ENCODE results near the gene HSPB8.

Gene HSPB8

DNA sequence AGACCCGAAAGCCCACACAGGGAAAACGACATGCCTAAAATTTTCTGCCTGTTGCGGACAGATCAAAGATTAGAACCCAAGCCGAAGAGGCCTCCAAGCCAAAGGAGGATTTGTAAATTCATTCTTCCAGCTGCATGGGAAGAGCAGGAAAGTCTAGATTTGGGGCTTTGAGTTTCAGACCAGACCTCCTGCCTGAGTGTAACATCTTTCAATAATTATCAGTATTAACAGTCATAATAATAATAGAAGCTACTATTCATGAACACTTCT is 1.7 kb upstream of the HSPB8 start:
- Mint-ChIP-seq H3K27ac (no peak overlapping the region), H3K9me3 (no peaks in the 10 kb centered on the region), H3K36me3 (ENCODE audit: insufficient read depth) (no peaks in the 10 kb centered on the region), H3K4me1 (ENCODE audit: low read depth in 2 of 2) (no peaks in the 10 kb centered on the region), H3K27me3 (peaks cover 16 to 33% of the 10 kb centered on the region in 2 donors), H3K4me3 (no peak overlapping the region)
- DNase-seq = no peak
- ATAC-seq (replicated peaks) = no peak

DNA sequence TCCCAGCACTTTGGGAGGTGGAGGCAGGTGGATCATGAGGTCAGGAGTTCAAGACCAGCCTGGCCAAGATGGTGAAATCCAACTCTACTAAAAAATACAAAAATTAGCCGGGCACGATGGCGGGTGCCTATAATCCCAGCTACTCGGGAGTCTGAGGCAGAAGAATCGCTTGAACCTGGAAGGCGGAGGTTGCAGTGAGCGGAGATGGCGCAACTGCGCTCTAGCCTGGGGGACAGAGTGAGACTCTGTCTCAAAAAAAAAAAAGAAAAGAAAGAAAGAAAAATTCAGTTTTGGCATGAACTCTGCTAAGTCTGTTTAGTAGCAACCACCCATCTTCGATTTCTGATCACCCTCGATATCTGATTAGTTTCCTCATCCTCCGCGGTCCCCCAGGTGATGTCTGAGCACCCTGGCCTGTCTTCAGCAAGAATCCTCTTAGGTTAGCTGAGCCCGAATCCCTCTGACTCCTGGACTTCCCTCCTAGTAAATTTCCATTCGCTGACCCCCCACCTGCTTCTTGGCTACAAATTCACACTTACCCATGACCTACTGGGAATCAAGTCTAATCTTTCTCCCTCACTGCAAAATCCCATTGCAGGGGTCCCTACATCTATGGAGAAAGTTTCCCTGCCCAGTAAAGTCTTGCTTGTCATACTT is 879 bp upstream of the HSPB8 start:
- Mint-ChIP-seq H3K27ac (no peak overlapping the region), H3K9me3 (no peaks in the 10 kb centered on the region)

DNA sequence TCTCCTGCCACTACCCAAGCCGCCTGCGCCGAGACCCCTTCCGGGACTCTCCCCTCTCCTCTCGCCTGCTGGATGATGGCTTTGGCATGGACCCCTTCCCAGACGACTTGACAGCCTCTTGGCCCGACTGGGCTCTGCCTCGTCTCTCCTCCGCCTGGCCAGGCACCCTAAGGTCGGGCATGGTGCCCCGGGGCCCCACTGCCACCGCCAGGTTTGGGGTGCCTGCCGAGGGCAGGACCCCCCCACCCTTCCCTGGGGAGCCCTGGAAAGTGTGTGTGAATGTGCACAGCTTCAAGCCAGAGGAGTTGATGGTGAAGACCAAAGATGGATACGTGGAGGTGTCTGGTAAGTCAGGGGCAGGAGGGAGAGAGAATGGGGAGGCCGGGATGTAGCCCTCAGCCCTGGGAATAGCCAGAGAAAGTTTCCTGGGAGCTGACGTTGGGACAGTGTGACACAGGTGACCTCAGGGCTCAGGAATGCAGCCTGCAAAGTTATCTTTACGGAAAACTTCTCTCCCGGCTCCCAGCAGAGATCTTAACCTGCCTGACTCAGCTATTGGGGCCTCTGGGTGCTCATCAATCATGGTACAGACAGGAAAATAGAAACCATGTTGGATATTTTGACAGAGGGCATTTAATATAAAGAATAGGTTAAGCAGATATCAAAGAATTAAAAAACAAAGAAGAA is 747 bp downstream of the HSPB8 start:
- Mint-ChIP-seq H3K27me3 (peaks cover 16 to 33% of the 10 kb centered on the region in 2 donors), H3K4me1 (ENCODE audit: low read depth in 2 of 2) (no peaks in the 10 kb centered on the region), H3K27ac (no peak overlapping the region), H3K9me3 (no peaks in the 10 kb centered on the region), H3K36me3 (ENCODE audit: insufficient read depth) (no peaks in the 10 kb centered on the region), H3K4me3 (no peak overlapping the region)
- no peak for ATAC-seq (replicated peaks)
- no peak for DNase-seq

More for the DNA sequence above, 879 bp upstream of the HSPB8 start:
- ATAC-seq (replicated peaks) (no peak), DNase-seq (no peak)
- H3K4me1 Mint-ChIP-seq (ENCODE audit: low read depth in 2 of 2) = no peaks in the 10 kb centered on the region
- H3K36me3 Mint-ChIP-seq (ENCODE audit: insufficient read depth) = no peaks in the 10 kb centered on the region
- H3K4me3 Mint-ChIP-seq = no peak overlapping the region
- peaks cover 16 to 33% of the 10 kb centered on the region in 2 donors for H3K27me3 Mint-ChIP-seq

DNA sequence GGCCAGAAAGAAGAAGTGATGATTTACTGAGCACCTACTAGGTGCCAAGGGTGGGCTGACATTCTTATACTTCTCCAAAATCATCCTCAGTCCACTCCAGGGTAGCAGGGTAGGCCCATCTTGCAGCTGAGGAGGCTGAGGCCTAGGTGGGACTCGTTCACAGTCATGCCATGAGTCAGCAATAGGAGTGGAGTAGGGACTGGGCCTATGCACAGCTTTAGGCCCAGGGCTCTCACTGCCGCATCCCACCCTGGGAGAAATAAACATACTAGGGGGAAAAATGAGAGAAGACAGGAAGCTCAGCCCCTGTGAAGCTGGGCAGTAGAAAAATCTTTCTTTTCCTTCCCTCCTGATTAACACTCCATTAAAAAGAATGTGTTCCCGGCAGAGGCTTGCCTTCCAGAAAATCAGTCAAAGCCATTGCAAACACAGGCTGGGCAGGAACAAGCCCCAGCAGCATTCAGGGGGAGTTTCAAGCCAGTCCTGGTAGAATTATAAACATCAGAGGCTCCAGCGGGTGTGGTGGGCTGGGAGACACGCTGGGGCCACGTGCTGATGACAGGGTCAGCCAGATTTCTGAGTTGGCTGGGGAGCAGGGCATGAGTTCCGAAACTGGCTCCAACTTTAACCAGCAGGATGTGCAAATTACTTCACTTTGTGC is 1.8 kb downstream of the HSPB8 start:
- no peaks in the 10 kb centered on the region for H3K36me3 Mint-ChIP-seq (ENCODE audit: insufficient read depth)
- DNase-seq = no peak
- H3K27me3 Mint-ChIP-seq = peaks cover 16 to 33% of the 10 kb centered on the region in 2 donors
- H3K9me3 Mint-ChIP-seq = no peaks in the 10 kb centered on the region
- no peak overlapping the region for H3K4me3 Mint-ChIP-seq
- no peak for ATAC-seq (replicated peaks)
- H3K4me1 Mint-ChIP-seq (ENCODE audit: low read depth in 2 of 2) = no peaks in the 10 kb centered on the region
- H3K27ac Mint-ChIP-seq = no peak overlapping the region

DNA sequence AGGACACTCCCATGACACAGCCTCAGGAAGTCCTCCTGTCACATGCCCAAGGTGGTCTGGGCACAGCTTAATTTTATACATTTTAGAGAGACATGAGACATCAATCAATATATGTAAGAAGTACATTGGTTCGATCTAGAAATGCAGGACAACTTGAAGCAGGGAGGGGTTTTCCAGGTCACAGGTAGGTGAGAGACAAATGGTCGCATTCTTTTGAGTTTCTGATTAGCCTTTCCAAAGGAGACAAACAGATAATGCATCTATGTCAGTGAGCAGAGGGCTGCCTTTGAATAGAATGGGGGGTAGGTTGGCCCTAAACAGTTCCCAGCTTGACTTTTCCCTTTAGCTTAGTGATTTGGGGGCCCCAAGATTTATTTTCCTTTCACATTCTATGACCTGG is 2.5 kb downstream of the HSPB8 start:
- Mint-ChIP-seq H3K4me1 (ENCODE audit: low read depth in 2 of 2) (no peaks in the 10 kb centered on the region), H3K9me3 (no peaks in the 10 kb centered on the region), H3K27ac (no peak overlapping the region), H3K36me3 (ENCODE audit: insufficient read depth) (no peaks in the 10 kb centered on the region), H3K27me3 (peaks cover 13 to 31% of the 10 kb centered on the region in 2 donors), H3K4me3 (no peak overlapping the region)
- no peak for DNase-seq
- ATAC-seq (replicated peaks) = no peak

DNA sequence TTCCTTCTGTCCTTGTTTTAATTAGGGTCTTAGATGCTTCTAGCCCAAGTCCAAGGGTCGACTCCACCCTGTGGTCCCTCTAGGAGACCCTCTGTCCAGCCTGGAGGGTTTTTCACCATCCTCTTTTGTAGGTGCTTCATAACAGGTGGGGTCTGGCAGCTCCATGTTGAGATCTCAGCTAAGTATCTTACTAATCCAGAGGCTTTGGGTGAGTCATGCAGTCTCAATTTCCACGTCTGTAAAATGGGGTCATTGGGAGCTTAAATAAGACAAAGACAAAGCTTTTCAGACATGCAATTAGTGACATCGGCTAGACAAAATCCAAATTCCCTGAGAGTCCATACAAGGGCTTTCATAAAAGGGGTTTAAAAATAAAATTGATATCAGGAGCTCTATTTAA is 3.2 kb downstream of the HSPB8 start:
- Mint-ChIP-seq H3K9me3 (no peaks in the 10 kb centered on the region), H3K27ac (no peak overlapping the region), H3K36me3 (ENCODE audit: insufficient read depth) (no peaks in the 10 kb centered on the region), H3K4me3 (no peak overlapping the region), H3K27me3 (peaks cover 6 to 24% of the 10 kb centered on the region in 2 donors), H3K4me1 (ENCODE audit: low read depth in 2 of 2) (no peaks in the 10 kb centered on the region)
- ATAC-seq (replicated peaks) (no peak), DNase-seq (no peak)

DNA sequence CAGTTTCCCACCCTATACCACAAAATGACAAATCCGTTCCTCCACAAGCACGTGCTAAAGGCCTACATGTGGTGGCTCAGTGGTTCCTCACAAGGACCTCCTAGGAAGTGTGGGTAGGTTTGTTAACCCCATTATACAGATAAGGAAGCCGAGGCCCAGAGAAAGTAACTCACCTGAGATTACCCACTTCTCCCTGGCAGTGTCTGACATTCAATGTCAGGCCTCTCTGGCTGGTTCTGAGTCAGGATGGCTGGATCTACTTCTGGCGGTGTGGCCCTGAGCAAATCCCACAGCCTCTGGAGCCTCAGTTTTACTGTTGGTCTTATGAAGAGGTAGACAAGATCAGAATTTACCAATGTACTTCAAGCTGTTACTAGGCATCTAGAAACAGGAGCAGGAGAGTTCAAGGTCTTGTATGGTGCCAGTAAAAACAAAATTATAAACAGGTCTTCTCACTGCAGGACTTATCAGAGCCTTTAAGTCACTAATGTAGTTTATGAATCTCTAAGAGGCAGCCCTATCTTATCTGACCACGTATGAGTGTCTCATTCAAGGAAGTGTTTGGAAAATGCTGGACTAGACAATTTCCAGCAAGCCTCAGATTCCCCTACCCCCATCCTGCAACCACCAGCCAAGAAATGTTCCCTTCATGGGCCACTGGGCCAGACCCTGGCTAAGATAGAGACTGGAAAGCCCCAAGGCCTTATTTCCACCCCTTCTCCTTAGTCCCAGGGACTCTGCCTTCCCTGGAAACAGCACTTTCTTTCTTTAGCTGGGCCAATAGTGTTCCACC is 4.2 kb downstream of the HSPB8 start:
- DNase-seq (no peak), ATAC-seq (replicated peaks) (no peak)
- H3K27me3 Mint-ChIP-seq = peaks cover 5 to 17% of the 10 kb centered on the region in 2 donors

DNA sequence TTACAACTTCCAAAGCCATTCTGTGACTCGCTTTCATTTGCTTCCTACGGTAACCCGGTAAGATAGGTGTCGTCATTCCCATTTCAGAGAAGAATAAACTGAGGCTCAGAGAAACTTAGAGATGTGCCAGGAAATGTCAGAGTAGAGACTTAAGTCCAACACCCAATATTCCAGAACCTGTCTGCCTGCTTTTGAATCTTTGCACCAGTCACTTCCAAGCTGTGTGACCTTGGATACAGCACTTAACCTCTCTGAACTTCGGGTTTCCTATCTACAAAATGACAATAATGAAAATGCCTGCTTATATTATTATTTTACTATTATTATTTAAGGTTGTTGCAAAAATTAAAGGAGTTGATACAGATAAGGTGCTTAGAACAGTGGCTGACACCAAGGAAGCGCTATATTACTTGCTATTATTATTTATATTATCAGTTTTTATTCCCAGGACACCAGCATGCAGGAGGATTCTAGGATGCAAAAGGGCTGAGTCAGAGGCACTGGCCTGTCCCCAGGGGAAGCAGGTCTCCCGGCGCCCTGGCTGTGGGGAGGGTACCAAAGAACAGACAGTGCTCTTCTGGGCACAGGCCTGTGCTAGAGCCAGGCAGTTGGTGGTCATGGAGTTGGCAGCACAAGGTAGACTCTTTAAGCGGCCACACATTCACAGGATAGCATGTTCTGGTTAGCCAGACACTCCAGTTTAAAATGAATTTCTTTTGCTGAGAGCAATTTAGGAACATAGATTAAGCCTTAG is 5.4 kb downstream of the HSPB8 start:
- Mint-ChIP-seq H3K27ac (no peak overlapping the region), H3K27me3 (peaks cover 0 to 9% of the 10 kb centered on the region in 2 donors), H3K36me3 (ENCODE audit: insufficient read depth) (no peaks in the 10 kb centered on the region), H3K4me1 (ENCODE audit: low read depth in 2 of 2) (no peaks in the 10 kb centered on the region), H3K9me3 (no peaks in the 10 kb centered on the region), H3K4me3 (no peak overlapping the region)
- DNase-seq = no peak
- no peak for ATAC-seq (replicated peaks)

More for the DNA sequence above, 4.2 kb downstream of the HSPB8 start:
- Mint-ChIP-seq H3K9me3 (no peaks in the 10 kb centered on the region), H3K27ac (no peak overlapping the region), H3K4me1 (ENCODE audit: low read depth in 2 of 2) (no peaks in the 10 kb centered on the region), H3K4me3 (no peak overlapping the region), H3K36me3 (ENCODE audit: insufficient read depth) (no peaks in the 10 kb centered on the region)

DNA sequence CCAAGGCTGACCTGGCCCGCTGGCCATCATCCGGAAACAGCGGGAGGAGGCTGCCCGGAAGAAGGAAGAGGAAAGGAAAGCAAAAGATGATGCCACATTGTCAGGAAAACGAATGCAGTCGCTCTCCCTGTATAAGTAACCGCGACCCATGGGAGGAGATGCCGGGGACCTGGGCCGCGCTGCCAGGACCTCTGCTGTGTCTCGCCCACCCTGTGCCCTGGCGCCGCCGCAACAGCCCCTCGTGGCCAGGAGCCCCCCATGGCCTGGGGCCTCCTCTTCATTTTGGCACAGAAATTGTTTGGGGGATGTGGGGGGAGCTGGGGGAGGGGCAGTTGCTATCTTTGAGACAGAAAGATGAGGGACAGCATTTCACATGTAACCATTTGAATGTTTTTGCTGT is 16.5 kb downstream of the HSPB8 start:
- Mint-ChIP-seq H3K27ac (no peak overlapping the region), H3K27me3 (no peaks in the 10 kb centered on the region), H3K4me1 (ENCODE audit: low read depth in 2 of 2) (no peaks in the 10 kb centered on the region), H3K9me3 (peaks cover 2 to 8% of the 10 kb centered on the region in 2 donors), H3K4me3 (no peak overlapping the region), H3K36me3 (ENCODE audit: insufficient read depth) (no peaks in the 10 kb centered on the region)
- no peak for DNase-seq
- no peak for ATAC-seq (replicated peaks)

DNA sequence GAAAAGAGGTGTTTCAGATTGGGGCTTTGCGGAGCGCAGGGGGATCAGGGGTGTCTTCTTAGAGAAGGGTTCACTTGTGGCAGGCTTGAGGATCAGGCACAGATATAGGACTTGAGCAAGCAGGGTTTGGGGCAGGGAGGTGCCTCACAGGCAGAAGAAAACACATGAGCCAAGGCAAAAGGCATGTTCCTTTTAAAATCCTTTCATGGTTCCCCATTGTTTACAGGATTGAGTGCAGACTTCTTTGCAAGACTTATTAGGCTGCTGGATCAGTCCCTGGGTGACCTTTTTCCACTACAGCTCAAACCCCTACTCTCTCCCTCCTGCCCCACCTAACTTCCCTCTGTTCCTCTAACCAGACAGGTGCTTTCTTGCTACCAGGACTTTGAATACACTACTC is 19.7 kb downstream of the HSPB8 start:
- no peaks in the 10 kb centered on the region for H3K36me3 Mint-ChIP-seq (ENCODE audit: insufficient read depth)
- ATAC-seq (replicated peaks) (no peak), DNase-seq (no peak)
- H3K27ac Mint-ChIP-seq = no peak overlapping the region
- no peaks in the 10 kb centered on the region for H3K27me3 Mint-ChIP-seq
- no peak overlapping the region for H3K4me3 Mint-ChIP-seq
- peaks cover 2 to 8% of the 10 kb centered on the region in 2 donors for H3K9me3 Mint-ChIP-seq
- no peaks in the 10 kb centered on the region for H3K4me1 Mint-ChIP-seq (ENCODE audit: low read depth in 2 of 2)

DNA sequence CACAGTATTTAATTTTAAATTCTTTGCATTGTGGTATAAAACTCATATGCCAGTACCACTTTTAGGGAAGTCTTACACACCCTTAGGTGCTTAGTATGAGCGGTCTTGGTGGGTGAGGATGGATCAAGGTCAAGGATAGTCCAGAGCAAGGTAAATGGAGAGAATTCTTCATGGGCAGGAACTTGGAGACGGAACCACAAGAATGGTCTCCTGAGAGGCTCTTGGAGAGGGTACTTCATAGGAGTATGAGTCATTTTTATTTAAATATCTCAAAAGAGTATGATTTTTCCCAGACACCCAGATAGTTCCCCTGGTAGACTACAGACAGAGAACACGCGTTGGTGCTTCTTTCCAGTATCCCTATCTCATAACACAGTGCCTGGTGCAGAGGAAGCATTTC is 21.9 kb downstream of the HSPB8 start:
- no peak overlapping the region for H3K4me3 Mint-ChIP-seq
- no peaks in the 10 kb centered on the region for H3K4me1 Mint-ChIP-seq (ENCODE audit: low read depth in 2 of 2)
- no peaks in the 10 kb centered on the region for H3K36me3 Mint-ChIP-seq (ENCODE audit: insufficient read depth)
- no peaks in the 10 kb centered on the region for H3K9me3 Mint-ChIP-seq
- no peak for DNase-seq
- no peak for ATAC-seq (replicated peaks)
- H3K27ac Mint-ChIP-seq = no peak overlapping the region
- no peaks in the 10 kb centered on the region for H3K27me3 Mint-ChIP-seq

DNA sequence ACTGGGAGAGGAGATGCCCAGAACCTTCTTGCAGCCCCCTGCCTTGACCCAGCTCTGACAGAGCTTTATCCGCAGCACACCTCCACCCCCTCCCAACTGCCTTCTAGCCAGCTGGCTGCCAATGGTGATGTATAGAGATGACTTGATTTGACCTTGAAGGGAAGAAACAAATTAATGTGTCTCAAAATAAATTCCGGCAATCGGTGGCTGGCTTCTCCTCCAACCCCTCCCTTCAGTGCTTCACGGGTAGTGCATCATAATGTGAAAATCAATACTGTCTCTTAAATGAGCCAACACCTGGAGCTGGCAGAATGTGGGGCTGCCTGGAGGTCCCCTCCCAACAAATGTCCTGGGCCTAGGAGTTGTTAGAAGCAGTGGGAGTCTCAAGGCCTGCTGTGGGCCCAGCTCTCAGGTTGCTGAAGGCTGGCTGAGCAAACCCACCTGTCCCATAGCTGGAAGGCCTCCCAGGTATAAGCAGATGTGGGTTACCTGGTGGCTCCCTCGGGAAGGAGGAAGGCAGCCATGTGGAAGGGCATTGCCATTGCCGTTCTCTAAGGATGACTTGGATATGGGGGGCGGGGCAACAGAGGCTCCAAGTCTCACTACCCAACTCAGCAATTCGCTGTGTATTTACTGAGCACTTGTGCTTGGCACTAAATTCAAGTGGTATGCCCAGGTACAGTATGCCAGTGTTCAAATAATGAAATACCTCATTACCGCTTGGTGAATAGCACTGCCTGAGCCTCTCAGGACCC is 23.2 kb downstream of the HSPB8 start:
- DNase-seq (no peak), ATAC-seq (replicated peaks) (no peak)
- no peaks in the 10 kb centered on the region for H3K36me3 Mint-ChIP-seq (ENCODE audit: insufficient read depth)
- no peaks in the 10 kb centered on the region for H3K9me3 Mint-ChIP-seq
- no peaks in the 10 kb centered on the region for H3K27me3 Mint-ChIP-seq
- no peak overlapping the region for H3K4me3 Mint-ChIP-seq
- H3K27ac Mint-ChIP-seq = no peak overlapping the region
- H3K4me1 Mint-ChIP-seq (ENCODE audit: low read depth in 2 of 2) = no peaks in the 10 kb centered on the region

DNA sequence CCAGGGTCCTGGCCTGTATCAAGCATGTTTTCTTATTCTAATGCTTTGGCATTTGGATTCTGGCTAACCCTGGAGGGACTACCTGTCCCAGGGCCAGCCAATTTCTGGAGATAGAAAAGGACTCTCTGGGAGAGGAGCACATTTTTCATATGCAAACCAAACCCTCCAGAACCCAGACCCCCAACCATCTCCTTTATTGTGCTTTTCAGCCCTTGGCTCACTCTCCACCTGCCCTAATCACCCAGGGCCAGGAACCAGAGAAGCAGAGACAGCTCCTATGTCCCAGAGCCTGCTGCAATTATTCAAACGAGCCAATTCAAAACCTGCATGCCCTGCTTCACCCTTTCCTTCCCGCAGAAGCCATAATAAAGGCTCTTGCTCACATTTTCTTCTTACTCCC is 23.8 kb downstream of the HSPB8 start:
- H3K36me3 Mint-ChIP-seq (ENCODE audit: insufficient read depth) = no peaks in the 10 kb centered on the region
- H3K27me3 Mint-ChIP-seq = no peaks in the 10 kb centered on the region
- DNase-seq = no peak
- H3K9me3 Mint-ChIP-seq = no peaks in the 10 kb centered on the region
- H3K27ac Mint-ChIP-seq = no peak overlapping the region
- no peaks in the 10 kb centered on the region for H3K4me1 Mint-ChIP-seq (ENCODE audit: low read depth in 2 of 2)
- no peak for ATAC-seq (replicated peaks)
- H3K4me3 Mint-ChIP-seq = no peak overlapping the region

All from effector memory CD8-positive, alpha-beta T cell (primary cell).